Heart left ventricle (tissue), 13 donors: ENCODE results near the gene KRT81.

ENCODE experiments used
- POLR2A ChIP-seq, 2 donors: fragments of 450-650 bp; IDR thresholded peaks; one replicate each; pipeline ENCODE4 v1.6.1; 2017; ENCODE audit warnings: antibody characterized with exemption in 2 of 2, mild to moderate bottlenecking in 2 of 2, moderate library complexity in 2 of 2
- TF ChIP-seq, protein P1 (sequence below), 12 donors: fragments of 200-600 bp; sonication (generic) in 4 of 12; IDR thresholded peaks; one replicate each; pipeline versions ENCODE4 v1.5.0 to v1.8.0; 2018 to 2022; ENCODE audit warnings: antibody characterized with exemption in 12 of 12, mild to moderate bottlenecking in 5 of 12
- donor health status: ischemic (EF 13 %, LVEDD 7.1; RV severe dilation, severe dysfunction).
- donor health status: DM: no; HTN: yes; CAD: no.
- donor health status: DM: no; HTN: no; CAD: no.
- donor health status: ischemic (EF 25% LVEDD 6.9; RV normal size, moderate dysfunction).
- donor health status: ischemic (EF 25% LVEDD 5.7; RV mildly dilated, moderate dysfunction).
- donor health status: ischemic (EF 35%, LVEDD 5.7; RV mildly dilated, moderate dysfunction).
- donor health status: nonischemic (EF 11% LVEDD 7.7; RV severe dilation, severe dysfunction).
- donor health status: DM: yes; HTN: yes; CAD: no.
- donor health status: PGD.
- donor health status: ischemic (EF 29% LVEDD 5.4; RV normal size, mild dysfunction).
- donor health status: nonischemic (EF 23%, LVEDD 6.1; RV moderate dilation, normal function).

DNA sequence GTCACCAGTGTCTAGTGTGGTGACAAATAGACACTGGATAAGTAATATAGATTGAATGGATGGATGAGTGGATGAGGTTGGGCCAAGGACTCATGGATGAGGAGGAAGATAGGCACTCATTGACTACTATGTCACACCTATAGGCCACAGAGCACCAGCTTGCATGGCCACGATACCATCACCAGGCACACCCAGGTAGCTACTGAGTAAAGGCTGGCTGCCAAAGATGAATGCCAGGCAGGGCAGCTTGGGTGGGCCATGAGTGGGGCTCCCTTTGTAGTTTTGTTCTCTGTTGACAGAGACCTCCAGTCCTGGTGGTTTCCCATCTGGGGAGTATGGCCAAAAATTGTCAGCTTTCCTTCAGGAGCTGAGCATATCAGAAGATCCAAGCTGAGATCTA, 41.0 kb upstream of the KRT81 start:
- TF ChIP-seq, protein P1, sequence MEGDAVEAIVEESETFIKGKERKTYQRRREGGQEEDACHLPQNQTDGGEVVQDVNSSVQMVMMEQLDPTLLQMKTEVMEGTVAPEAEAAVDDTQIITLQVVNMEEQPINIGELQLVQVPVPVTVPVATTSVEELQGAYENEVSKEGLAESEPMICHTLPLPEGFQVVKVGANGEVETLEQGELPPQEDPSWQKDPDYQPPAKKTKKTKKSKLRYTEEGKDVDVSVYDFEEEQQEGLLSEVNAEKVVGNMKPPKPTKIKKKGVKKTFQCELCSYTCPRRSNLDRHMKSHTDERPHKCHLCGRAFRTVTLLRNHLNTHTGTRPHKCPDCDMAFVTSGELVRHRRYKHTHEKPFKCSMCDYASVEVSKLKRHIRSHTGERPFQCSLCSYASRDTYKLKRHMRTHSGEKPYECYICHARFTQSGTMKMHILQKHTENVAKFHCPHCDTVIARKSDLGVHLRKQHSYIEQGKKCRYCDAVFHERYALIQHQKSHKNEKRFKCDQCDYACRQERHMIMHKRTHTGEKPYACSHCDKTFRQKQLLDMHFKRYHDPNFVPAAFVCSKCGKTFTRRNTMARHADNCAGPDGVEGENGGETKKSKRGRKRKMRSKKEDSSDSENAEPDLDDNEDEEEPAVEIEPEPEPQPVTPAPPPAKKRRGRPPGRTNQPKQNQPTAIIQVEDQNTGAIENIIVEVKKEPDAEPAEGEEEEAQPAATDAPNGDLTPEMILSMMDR (IDR thresholded peaks at IDR 0.05): no peak
- no peak for TF ChIP-seq POLR2A (IDR thresholded peaks at IDR 0.05)
